DMS 273 (cell line): ENCODE data around the gene DGUOK.

Source experiments
- DNase-seq: peaks from one replicate; lab custom pipeline; 2025; ENCODE audit not compliant: unreplicated experiment; lab: John Stamatoyannopoulos, UW

The DGUOK gene

GRCh38 chr2:73946215-73946614 is 19.5 kb downstream of the DGUOK start:
- DNase-seq: no peak

GRCh38 chr2:73946666-73947065 is 20.0 kb downstream of the DGUOK start:
- DNase-seq: no peak

GRCh38 chr2:73947412-73948018 is 20.8 kb downstream of the DGUOK start:
- DNase-seq: no peak

- no peak for DNase-seq
These were observed 23.1 kb downstream of the DGUOK start for GRCh38 chr2:73949802-73950201.

GRCh38 chr2:73952499-73953446 is 26.1 kb downstream of the DGUOK start:
- DNase-seq: no peak

- no peak for DNase-seq
These were observed 29.7 kb downstream of the DGUOK start for GRCh38 chr2:73956218-73956865.

- no peak for DNase-seq
These were observed 34.6 kb downstream of the DGUOK start for GRCh38 chr2:73961274-73961673.

- no peak for DNase-seq
These were observed 35.3 kb downstream of the DGUOK start for GRCh38 chr2:73961823-73962615.

- DNase-seq: no peak
These were observed 36.1 kb downstream of the DGUOK start for GRCh38 chr2:73962798-73963197.

GRCh38 chr2:73963385-73964120 is 36.9 kb downstream of the DGUOK start:
- no peak for DNase-seq

GRCh38 chr2:73964223-73964622 is 37.5 kb downstream of the DGUOK start:
- no peak for DNase-seq

- DNase-seq: no peak
These were observed 38.4 kb downstream of the DGUOK start for GRCh38 chr2:73965053-73965452.

GRCh38 chr2:73968357-73968937 is 41.8 kb downstream of the DGUOK start:
- no peak for DNase-seq

- no peak for DNase-seq
These were observed 42.7 kb downstream of the DGUOK start for GRCh38 chr2:73969356-73969755.

GRCh38 chr2:73970141-73970803 is 43.6 kb downstream of the DGUOK start:
- DNase-seq: no peak

GRCh38 chr2:73970850-73971471 is 44.3 kb downstream of the DGUOK start:
- DNase-seq: peak; percentile 77

- DNase-seq: no peak
These were observed 45.0 kb downstream of the DGUOK start for GRCh38 chr2:73971722-73972121.

- no peak for DNase-seq
These were observed 46.2 kb downstream of the DGUOK start for GRCh38 chr2:73972846-73973245.

- DNase-seq: no peak
These were observed 49.1 kb downstream of the DGUOK start for GRCh38 chr2:73975731-73976130.
